Loucy (cell line): ENCODE data around the gene NHEJ1.
A peak's percentile ranks its signal among the peaks of the same experiment; 100 is the strongest.

Experiments
- H2AFZ ChIP-seq: fragments of 200-600 bp; sonication (generic); 2 replicates; pipeline ENCODE4 v1.6.0; 2016; ENCODE audit warnings: antibody characterized with exemption, mild to moderate bottlenecking, low read length, moderate library complexity
- H3F3A ChIP-seq: fragments of 200-600 bp; 2 replicates; pipeline ENCODE4 v1.6.0; 2016; ENCODE audit warnings: antibody characterized with exemption, low read depth, mild to moderate bottlenecking
- H3K27me3 ChIP-seq: fragments of 200-600 bp; sonication (generic); 2 replicates; pipeline ENCODE4 v1.6.1; 2014; ENCODE audit warnings: low read length, mild to moderate bottlenecking; ENCODE audit not compliant: insufficient read depth, poor library complexity, severe bottlenecking
- H3K36me3 ChIP-seq: fragments of 200-600 bp; sonication (generic); 2 replicates; pipeline ENCODE4 v1.6.1; 2016; ENCODE audit warnings: low read length; ENCODE audit not compliant: insufficient read depth
- H3K4me1 ChIP-seq: fragments of 200-600 bp; sonication (generic); 2 replicates; pipeline ENCODE4 v1.5.1; 2014; ENCODE audit warnings: low read length, mild to moderate bottlenecking; ENCODE audit not compliant: insufficient read depth, poor library complexity, severe bottlenecking
- H3K4me2 ChIP-seq: fragments of 200-600 bp; sonication (generic); 2 replicates; pipeline ENCODE4 v1.6.0; 2014; ENCODE audit warnings: antibody characterized with exemption, low read length, low read depth, mild to moderate bottlenecking; ENCODE audit not compliant: poor library complexity, severe bottlenecking
- H3K4me3 ChIP-seq: fragments of 200-600 bp; sonication (generic); 2 replicates; pipeline ENCODE4 v1.5.1; 2014; ENCODE audit warnings: low read length, mild to moderate bottlenecking, mixed read lengths; ENCODE audit not compliant: poor library complexity, severe bottlenecking
- H3K79me2 ChIP-seq: fragments of 200-600 bp; sonication (generic); 2 replicates; pipeline ENCODE4 v1.6.1; 2014; ENCODE audit warnings: low read length; ENCODE audit not compliant: insufficient read depth
- H3K9ac ChIP-seq: fragments of 200-600 bp; sonication (generic); 2 replicates; pipeline ENCODE4 v1.6.0; 2014; ENCODE audit warnings: mild to moderate bottlenecking, low read depth, low read length, moderate library complexity; ENCODE audit not compliant: poor library complexity, severe bottlenecking
- H3K9me2 ChIP-seq: fragments of 200-600 bp; sonication (generic); replicated peaks from 2 replicates; pipeline ENCODE4 v1.6.1; 2016; ENCODE audit warnings: low read depth, low read length, mixed read lengths
- H3K9me3 ChIP-seq: fragments of 200-600 bp; sonication (generic); 2 replicates; pipeline ENCODE4 v1.6.1; 2014; ENCODE audit warnings: mild to moderate bottlenecking, antibody characterized with exemption, low read length, low read depth; ENCODE audit not compliant: insufficient read depth
- H4K20me1 ChIP-seq: fragments of 200-600 bp; sonication (generic); 2 replicates; pipeline ENCODE4 v1.6.0; 2014; ENCODE audit warnings: antibody characterized with exemption, low read length, mild to moderate bottlenecking; ENCODE audit not compliant: insufficient read depth, poor library complexity, severe bottlenecking
- EZH2phosphoT487 ChIP-seq: fragments of 200-600 bp; IDR thresholded peaks from 2 replicates; pipeline ENCODE4 v1.6.1; 2018; ENCODE audit warnings: antibody characterized with exemption, mild to moderate bottlenecking, moderate library complexity, borderline replicate concordance
- TF ChIP-seq, protein P1 (sequence below): fragments of 200-600 bp; sonication (generic); conservative IDR thresholded peaks from 2 replicates; pipeline ENCODE4 v1.5.1; 2014; ENCODE audit warnings: mild to moderate bottlenecking, antibody characterized with exemption, low read length

The NHEJ1 gene

GRCh38 chr2:219177552-219178376 is 17.1 kb upstream of the NHEJ1 start, which contains the start of gene RETREG2:
TSS of gene RETREG2 (plus strand) at chr2:219178275. CDS start at chr2:219178353, 78 bp downstream.
- H2AFZ ChIP-seq, result peak within 1 kb of the TSS; percentile 80
- H3K9ac ChIP-seq, result peak within 1 kb of the TSS; percentile 85
- H4K20me1 ChIP-seq, result peaks cover 32% of the 10 kb centered on the region
- H3F3A ChIP-seq, result peaks cover 9% of the 10 kb centered on the region; the same call in 1 of the 2 replicates
- TF ChIP-seq, protein P1, sequence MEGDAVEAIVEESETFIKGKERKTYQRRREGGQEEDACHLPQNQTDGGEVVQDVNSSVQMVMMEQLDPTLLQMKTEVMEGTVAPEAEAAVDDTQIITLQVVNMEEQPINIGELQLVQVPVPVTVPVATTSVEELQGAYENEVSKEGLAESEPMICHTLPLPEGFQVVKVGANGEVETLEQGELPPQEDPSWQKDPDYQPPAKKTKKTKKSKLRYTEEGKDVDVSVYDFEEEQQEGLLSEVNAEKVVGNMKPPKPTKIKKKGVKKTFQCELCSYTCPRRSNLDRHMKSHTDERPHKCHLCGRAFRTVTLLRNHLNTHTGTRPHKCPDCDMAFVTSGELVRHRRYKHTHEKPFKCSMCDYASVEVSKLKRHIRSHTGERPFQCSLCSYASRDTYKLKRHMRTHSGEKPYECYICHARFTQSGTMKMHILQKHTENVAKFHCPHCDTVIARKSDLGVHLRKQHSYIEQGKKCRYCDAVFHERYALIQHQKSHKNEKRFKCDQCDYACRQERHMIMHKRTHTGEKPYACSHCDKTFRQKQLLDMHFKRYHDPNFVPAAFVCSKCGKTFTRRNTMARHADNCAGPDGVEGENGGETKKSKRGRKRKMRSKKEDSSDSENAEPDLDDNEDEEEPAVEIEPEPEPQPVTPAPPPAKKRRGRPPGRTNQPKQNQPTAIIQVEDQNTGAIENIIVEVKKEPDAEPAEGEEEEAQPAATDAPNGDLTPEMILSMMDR, result no peak; the same call in 1 of the 2 replicates
- no peak for TF ChIP-seq EZH2phosphoT487
- H3K4me2 ChIP-seq, result peak within 1 kb of the TSS; percentile 92
- H3K4me3 ChIP-seq, result peak within 1 kb of the TSS; percentile 97
- peaks cover 41% of the 10 kb centered on the region for H3K4me1 ChIP-seq
- no peaks in the 10 kb centered on the region for H3K9me2 ChIP-seq
- no peaks in the 10 kb centered on the region for H3K9me3 ChIP-seq
- H3K79me2 ChIP-seq, result peaks cover 62% of the 10 kb centered on the region
- H3K36me3 ChIP-seq, result peaks cover 30% of the 10 kb centered on the region; the same call in 1 of the 2 replicates
- no peaks in the 10 kb centered on the region for H3K27me3 ChIP-seq

DNA sequence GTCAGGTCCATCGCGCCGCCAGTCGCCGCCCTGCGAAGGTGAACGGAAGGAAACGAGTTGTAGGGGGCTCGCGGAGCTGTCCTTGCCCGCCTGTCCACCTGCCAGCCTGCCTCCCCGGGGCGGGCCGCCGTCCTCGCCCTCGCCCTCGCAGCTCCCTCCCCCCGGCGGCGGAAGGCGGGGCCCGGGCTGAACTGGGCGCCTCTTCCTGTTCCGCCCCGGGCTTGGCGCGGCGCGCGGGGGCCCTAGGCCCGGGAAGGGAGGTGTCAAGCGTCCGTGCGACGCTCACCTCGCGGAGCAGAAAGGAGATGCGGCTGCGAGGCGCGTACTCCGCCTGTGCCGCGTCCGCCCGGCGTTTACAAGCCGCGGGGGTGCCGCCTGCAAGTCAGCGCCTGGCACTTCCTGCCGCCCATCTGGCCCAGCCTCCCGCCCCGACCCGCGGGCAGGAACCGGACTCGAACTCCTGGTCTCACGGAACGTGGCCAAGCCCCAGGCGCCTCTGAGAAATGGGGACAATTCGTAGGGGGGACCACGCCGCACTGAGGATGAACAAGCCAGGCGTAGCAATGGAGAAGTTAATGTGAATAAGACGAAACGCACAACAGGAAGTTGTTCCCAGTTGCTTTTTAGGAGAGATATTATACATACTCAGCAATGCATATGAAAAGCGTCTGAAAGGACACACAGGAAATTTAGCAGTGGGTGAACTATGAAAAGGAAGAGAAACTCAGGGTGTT is 16.4 kb upstream of the NHEJ1 start, which contains the start of gene CNPPD1:
TSS of gene CNPPD1 (minus strand) at position 108 of the 734 bp plus-strand sequence. CDS start at position 11, 97 bp downstream.
- peak within 1 kb of the TSS; percentile 77 for H2AFZ ChIP-seq

GRCh38 chr2:219175928-219176817 is 15.6 kb upstream of the NHEJ1 start:
- Histone ChIP-seq H3K79me2 (peaks cover 53% of the 10 kb centered on the region), H4K20me1 (peaks cover 32% of the 10 kb centered on the region), H3K27me3 (no peaks in the 10 kb centered on the region), H3K9me3 (no peaks in the 10 kb centered on the region), H3K36me3 (peaks cover 14% of the 10 kb centered on the region; the same call in 1 of the 2 replicates), H3K4me2 (peak overlapping the region; percentile 92), H3K9me2 (no peaks in the 10 kb centered on the region), H3K4me1 (peaks cover 36% of the 10 kb centered on the region), H3K4me3 (peak overlapping the region; percentile 97), H2AFZ (peak overlapping the region; percentile 76), H3F3A (peaks cover 9% of the 10 kb centered on the region; the same call in 1 of the 2 replicates), H3K9ac (peak overlapping the region; percentile 85)
- no peak for TF ChIP-seq EZH2phosphoT487
- TF ChIP-seq, protein P1, result peak; percentile 19; the same call in 1 of the 2 replicates

More for the DNA sequence above, 16.4 kb upstream of the NHEJ1 start, which contains the start of gene CNPPD1:
- peaks cover 36% of the 10 kb centered on the region for H3K4me1 ChIP-seq
- H3K9me3 ChIP-seq, result no peaks in the 10 kb centered on the region
- peaks cover 9% of the 10 kb centered on the region; the same call in 1 of the 2 replicates for H3F3A ChIP-seq
- H3K4me3 ChIP-seq, result peak within 1 kb of the TSS; percentile 97
- peaks cover 22% of the 10 kb centered on the region; the same call in 1 of the 2 replicates for H3K36me3 ChIP-seq
- peaks cover 32% of the 10 kb centered on the region for H4K20me1 ChIP-seq
- peak within 1 kb of the TSS; percentile 85 for H3K9ac ChIP-seq
- TF ChIP-seq EZH2phosphoT487, result no peak
- H3K27me3 ChIP-seq, result no peaks in the 10 kb centered on the region
- peak within 1 kb of the TSS; percentile 92 for H3K4me2 ChIP-seq
- no peaks in the 10 kb centered on the region for H3K9me2 ChIP-seq
- H3K79me2 ChIP-seq, result peaks cover 61% of the 10 kb centered on the region
